IMR-90 (cell line): ENCODE data around the gene ROCK2. TPM values are rescaled to one million over a fixed set of nuclear protein-coding genes. Genes with fewer than 3 reads are reported as not detected.

ENCODE experiments used
- ATAC-seq: fragments of 200-7000 bp; cut with Tn5 transposase; 2 replicates; pipeline ENCODE4 v1.9.1; 2020; ENCODE audit warnings: low read depth, mild to moderate bottlenecking, moderate library complexity
- BruUV-seq: library from RNA; stranded (reverse); fragments of 400-500 nt; replicated peaks from 2 replicates; lab custom pipeline; 2021; lab: Mats Ljungman, UMichigan
- CTCF ChIA-PET: fragments of 300-600 bp; formaldehyde crosslinking; extraction: SDS; loops from one replicate; lab custom pipeline; 2021; ENCODE audit warnings: antibody characterized with exemption; lab: Yijun Ruan, JAX
- POLR2A ChIA-PET: fragments of 300-600 bp; sonication (Branson Sonifier 250); formaldehyde crosslinking; loops from one replicate; lab custom pipeline; 2022; ENCODE audit warnings: antibody characterized with exemption; ENCODE audit not compliant: unreplicated experiment; lab: Charles Lee
- DNase-seq: peaks from one replicate; pipeline ENCODE4 v3.0.0; 2013
- H2AFZ ChIP-seq: replicated peaks from 2 replicates; pipeline ENCODE3; 2013; ENCODE audit warnings: low read length, mild to moderate bottlenecking; ENCODE audit not compliant: poor library complexity
- H2AK5ac ChIP-seq: 2 replicates; pipeline ENCODE4 v1.6.1; 2013; ENCODE audit warnings: low read depth, low read length, inconsistent platforms
- H2AK9ac ChIP-seq: replicated peaks from 2 replicates; pipeline ENCODE3; 2013; ENCODE audit warnings: mild to moderate bottlenecking, low read depth, low read length, moderate library complexity; ENCODE audit not compliant: poor library complexity
- H2BK120ac ChIP-seq: 2 replicates; pipeline ENCODE4 v1.6.1; 2013; ENCODE audit warnings: low read depth, low read length, inconsistent platforms
- H2BK15ac ChIP-seq: 3 replicates; pipeline ENCODE4 v1.6.1; 2013; ENCODE audit warnings: low read depth, low read length, inconsistent platforms
- H2BK20ac ChIP-seq: 2 replicates; pipeline ENCODE4 v1.6.1; 2013; ENCODE audit warnings: low read depth, mild to moderate bottlenecking, inconsistent platforms, low read length, moderate library complexity
- H2BK5ac ChIP-seq: 2 replicates; pipeline ENCODE4 v1.6.1; 2013; ENCODE audit warnings: mild to moderate bottlenecking, low read depth, low read length, inconsistent platforms; ENCODE audit not compliant: poor library complexity, severe bottlenecking
- H3K14ac ChIP-seq: replicated peaks from 2 replicates; pipeline ENCODE4 v1.6.1; 2013; ENCODE audit warnings: low read depth, low read length, inconsistent platforms
- H3K18ac ChIP-seq: 2 replicates; pipeline ENCODE4 v1.6.1; 2013; ENCODE audit warnings: low read depth, low read length, control low read depth
- H3K23ac ChIP-seq: 2 replicates; pipeline ENCODE4 v1.6.1; 2013; ENCODE audit warnings: low read depth, low read length, inconsistent platforms
- H3K27ac ChIP-seq: 2 replicates; pipeline ENCODE4 v1.5.1; 2013; ENCODE audit warnings: mild to moderate bottlenecking, control low read depth, low read length; ENCODE audit not compliant: insufficient read depth
- H3K27me3 ChIP-seq: 2 replicates; pipeline ENCODE4 v1.6.1; 2013; ENCODE audit warnings: low read length; ENCODE audit not compliant: control insufficient read depth, insufficient read depth
- H3K36me3 ChIP-seq: 2 replicates; pipeline ENCODE4 v1.6.1; 2013; ENCODE audit warnings: low read length, mixed read lengths; ENCODE audit not compliant: control insufficient read depth, insufficient read depth
- H3K4ac ChIP-seq: 2 replicates; pipeline ENCODE4 v1.6.1; 2013; ENCODE audit warnings: low read depth, low read length, inconsistent platforms
- H3K4me1 ChIP-seq: 2 replicates; pipeline ENCODE4 v1.6.1; 2013; ENCODE audit warnings: low read length, mixed read lengths; ENCODE audit not compliant: control insufficient read depth, insufficient read depth
- H3K4me2 ChIP-seq: 2 replicates; pipeline ENCODE4 v1.6.1; 2013; ENCODE audit warnings: low read depth, mild to moderate bottlenecking, control low read depth, low read length, moderate library complexity
- H3K4me3 ChIP-seq: 2 replicates; pipeline ENCODE4 v1.5.1; 2013; ENCODE audit warnings: low read depth, mild to moderate bottlenecking, control low read depth, low read length, moderate library complexity; ENCODE audit not compliant: insufficient read depth
- H3K56ac ChIP-seq: 2 replicates; pipeline ENCODE4 v1.6.1; 2013; ENCODE audit warnings: low read length, inconsistent platforms; ENCODE audit not compliant: insufficient read depth; ENCODE audit errors: extremely low read depth
- H3K79me1 ChIP-seq, 2 experiments: 2 replicates each; pipeline ENCODE4 v1.6.1; 2013; ENCODE audit warnings: low read length in 2 of 2, inconsistent platforms in 1 of 2, low read depth in 1 of 2
- H3K9ac ChIP-seq: 2 replicates; pipeline ENCODE4 v1.6.1; 2013; ENCODE audit warnings: low read depth, low read length, control low read depth
- H3K9me1 ChIP-seq: 2 replicates; pipeline ENCODE4 v1.6.1; 2013; ENCODE audit warnings: low read length, inconsistent platforms; ENCODE audit not compliant: insufficient read depth
- H3K9me3 ChIP-seq: 2 replicates; pipeline ENCODE4 v1.6.1; 2013; ENCODE audit warnings: low read length; ENCODE audit not compliant: control insufficient read depth, insufficient read depth
- H4K20me1 ChIP-seq: 2 replicates; pipeline ENCODE4 v1.6.1; 2013; ENCODE audit warnings: low read length, inconsistent platforms; ENCODE audit not compliant: insufficient read depth
- H4K5ac ChIP-seq: 2 replicates; pipeline ENCODE4 v1.6.1; 2013; ENCODE audit warnings: mild to moderate bottlenecking, low read depth, low read length, control low read depth
- H4K8ac ChIP-seq, 2 experiments: 2 replicates each; pipeline ENCODE4 v1.6.1; 2013; ENCODE audit warnings: low read depth in 2 of 2, low read length in 2 of 2, control low read depth in 1 of 2, inconsistent platforms in 1 of 2
- H4K91ac ChIP-seq: 2 replicates; pipeline ENCODE4 v1.6.1; 2013; ENCODE audit warnings: low read depth, low read length, inconsistent platforms; ENCODE audit not compliant: insufficient read depth
- MXI1 ChIP-seq: IDR thresholded peaks from 2 replicates; pipeline ENCODE4 v1.6.1; 2012; ENCODE audit warnings: low read depth, mild to moderate bottlenecking, low read length, moderate library complexity, borderline replicate concordance
- WGBS, 2 experiments: methylation state at CpG; one replicate each; pipeline versions ENCODE4 v1.1.5 to v1.1.7; 2013; ENCODE audit warnings: missing lambda C conversion rate in 2 of 2; ENCODE audit not compliant: insufficient read length in 1 of 2; ENCODE audit errors: extremely low coverage in 2 of 2; 5-methylcytosine and 5-hydroxymethylcytosine counted together
- dilution Hi-C: fragments of 300-500 bp; cut with HindIII; formaldehyde crosslinking; loops from one replicate; pipeline ENCODE4 v1.14.3; 2018; ENCODE audit warnings: low sequenced_read_pairs; ENCODE audit not compliant: unreplicated experiment
- in situ Hi-C: fragments of 300-500 bp; cut with MboI; formaldehyde crosslinking; loops from 3 replicates; pipeline ENCODE4 v1.14.3; 2019; ENCODE audit warnings: low sequenced_read_pairs, inconsistent platforms, mixed read lengths
- intact Hi-C: fragments of 100-400 bp; cut with micrococcal nuclease; formaldehyde crosslinking; loops from 2 replicates; pipeline ENCODE4 v1.10.0; 2022
- polyA plus RNA-seq, 3 experiments: library from polyadenylated mRNA; depleted of rRNA; stranded (reverse); fragments of >200 nt; gene quantifications; 2 replicates each; pipeline ENCODE4 v1.2.3, GENCODE V29; 2012; ENCODE audit warnings: low replicate concordance in 1 of 3
- total RNA-seq: library from RNA; depleted of rRNA; stranded (reverse); fragments of >200 nt; gene quantifications from 2 replicates; pipeline ENCODE4 v1.2.3, GENCODE V29; 2012

The ROCK2 gene
- total and polyA plus RNA-seq, 2 of the 4 experiments (the other 2 are of a cell fraction) = 9.0 to 28.3 TPM

DNA sequence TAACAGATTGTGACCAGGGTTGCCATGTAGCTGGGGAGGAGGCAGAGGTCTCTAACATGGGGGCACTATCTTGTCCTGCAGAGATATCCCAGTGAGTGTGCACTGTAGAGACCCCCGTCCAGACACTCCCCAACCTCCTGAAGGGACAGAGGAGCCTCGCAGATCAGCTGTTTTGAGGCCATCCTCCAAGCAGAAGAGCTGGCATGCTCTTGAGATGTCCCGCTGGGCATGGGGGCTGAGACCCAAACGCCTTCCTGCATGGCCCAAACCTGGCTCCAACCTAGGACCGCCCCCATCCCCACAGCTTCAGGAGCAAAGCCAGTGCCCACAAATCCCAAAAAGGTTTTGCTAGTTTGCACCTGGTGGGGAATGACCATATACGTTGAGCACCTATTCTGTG is 191.8 kb downstream of the ROCK2 start:
- ATAC-seq (no peak), DNase-seq (no peak)
- in situ Hi-C loops (loop anchor here (5.0 kb wide), 1 partner anchor 430 kb away; no protein-coding TSS in a partner anchor), intact Hi-C loops (no loop called here), dilution Hi-C loops (no loop called here)
- no peak overlapping the region for H4K91ac ChIP-seq
- no peak overlapping the region for H2AFZ ChIP-seq
- WGBS, 2 experiments = 90% methylated on average over 2 of the region's 6 CpGs; no CpG with 5 or more reads in 1 of the 2 experiments
- H3K18ac ChIP-seq = no peak overlapping the region
- no peaks in the 10 kb centered on the region; the same call in 1 of the 2 replicates for H3K9me3 ChIP-seq
- H2BK20ac ChIP-seq = no peak overlapping the region
- TF ChIP-seq MXI1 = no peak
- H3K79me1 ChIP-seq = peaks cover 0 to 6% of the 10 kb centered on the region in 2 experiments; a peak in 2 of 4 replicates
- no peak overlapping the region for H4K8ac ChIP-seq
- H3K4me1 ChIP-seq = peaks cover 5% of the 10 kb centered on the region; the same call in 1 of the 2 replicates
- no peaks in the 10 kb centered on the region for H3K36me3 ChIP-seq
- ChIA-PET CTCF (no interaction called here), POLR2A (no interaction called here)
- no TSS peak for BruUV-seq
- H2AK9ac ChIP-seq = peak overlapping the region; percentile 50
- H3K9ac ChIP-seq = no peak overlapping the region
- no peak overlapping the region for H3K23ac ChIP-seq
- no peak overlapping the region for H3K14ac ChIP-seq
- no peak overlapping the region for H2BK120ac ChIP-seq
- H3K56ac ChIP-seq = no peak overlapping the region
- H2BK15ac ChIP-seq = no peak overlapping the region
- no peak overlapping the region for H3K4ac ChIP-seq
- H4K5ac ChIP-seq = no peak overlapping the region
- no peak overlapping the region for H3K4me2 ChIP-seq
- H3K27ac ChIP-seq = no peak overlapping the region
- no peak overlapping the region for H2BK5ac ChIP-seq
- peaks cover 2% of the 10 kb centered on the region; the same call in 1 of the 2 replicates for H3K27me3 ChIP-seq
- no peak overlapping the region for H3K4me3 ChIP-seq
- no peak overlapping the region for H2AK5ac ChIP-seq
- H4K20me1 ChIP-seq = no peaks in the 10 kb centered on the region
- peaks cover 4% of the 10 kb centered on the region for H3K9me1 ChIP-seq
